DMS79 treated with DMSO at 0.1 percent for 48 hours (cell line): ENCODE measurements around the gene GPR150.

Source experiments
- DNase-seq: peaks from one replicate; lab custom pipeline; 2025; lab: John Stamatoyannopoulos, UW

Gene GPR150

GRCh38 chr5:95620030-95620869 lies at the start of gene GPR150:
Gene GPR150, plus strand, starts transcription at chr5:95620087. Its CDS starts 189 bp downstream, at chr5:95620276.
- DNase-seq = peak; percentile 30

- DNase-seq = no peak
These were observed 47.9 kb upstream of the GPR150 start for GRCh38 chr5:95572016-95572415.

- DNase-seq = no peak
These were observed 38.3 kb upstream of the GPR150 start for GRCh38 chr5:95581576-95581975.

- no peak for DNase-seq
These were observed 35.9 kb upstream of the GPR150 start for GRCh38 chr5:95583992-95584391.

GRCh38 chr5:95590880-95591279 lies 29.0 kb upstream of the GPR150 start:
- no peak for DNase-seq

GRCh38 chr5:95591490-95591901 lies 28.4 kb upstream of the GPR150 start:
- DNase-seq = no peak

- no peak for DNase-seq
These were observed 24.5 kb upstream of the GPR150 start for GRCh38 chr5:95595289-95595931.

GRCh38 chr5:95599252-95599651 lies 20.6 kb upstream of the GPR150 start:
- DNase-seq = no peak

GRCh38 chr5:95600557-95600956 lies 19.3 kb upstream of the GPR150 start:
- no peak for DNase-seq

- DNase-seq = no peak
These were observed 14.1 kb upstream of the GPR150 start for GRCh38 chr5:95605786-95606185.

GRCh38 chr5:95606419-95606818 lies 13.5 kb upstream of the GPR150 start:
- DNase-seq = no peak

GRCh38 chr5:95609711-95610110 lies 10.2 kb upstream of the GPR150 start:
- DNase-seq = no peak

GRCh38 chr5:95610546-95610945 lies 9.3 kb upstream of the GPR150 start:
- DNase-seq = no peak

- no peak for DNase-seq
These were observed 8.5 kb upstream of the GPR150 start for GRCh38 chr5:95611396-95611795.

- DNase-seq = no peak
These were observed 6.4 kb upstream of the GPR150 start for GRCh38 chr5:95613514-95613913.

- DNase-seq = no peak
These were observed 4.8 kb upstream of the GPR150 start for GRCh38 chr5:95615164-95615467.

GRCh38 chr5:95617057-95617456 lies 2.8 kb upstream of the GPR150 start:
- no peak for DNase-seq

- no peak for DNase-seq
These were observed 791 bp upstream of the GPR150 start for GRCh38 chr5:95619096-95619495.

- peak; percentile 20 for DNase-seq
These were observed 315 bp upstream of the GPR150 start for GRCh38 chr5:95619514-95620029.

- DNase-seq = peak; percentile 43
These were observed 1.3 kb downstream of the GPR150 start for GRCh38 chr5:95620870-95621838.

- DNase-seq = no peak
These were observed 2.1 kb downstream of the GPR150 start for GRCh38 chr5:95621839-95622629.
